HFF-Myc (cell line): ENCODE measurements around the gene PILRA.

Experiments used
- DNase-seq: peaks from one replicate; pipeline ENCODE4 v3.0.0-alpha.2; 2011; ENCODE audit warnings: low read depth; ENCODE audit errors: extremely low read depth
- H3K4me3 ChIP-seq: replicated peaks from 2 replicates; pipeline ENCODE4 v1.5.1; 2011; ENCODE audit warnings: low read depth, mild to moderate bottlenecking, control low read depth, low read length
- TF ChIP-seq, protein P1 (sequence below): IDR thresholded peaks from 2 replicates; pipeline ENCODE4 v1.5.1; 2012; ENCODE audit warnings: mild to moderate bottlenecking, low read depth, low read length, control low read depth; ENCODE audit errors: missing control alignments

PILRA gene

DNA sequence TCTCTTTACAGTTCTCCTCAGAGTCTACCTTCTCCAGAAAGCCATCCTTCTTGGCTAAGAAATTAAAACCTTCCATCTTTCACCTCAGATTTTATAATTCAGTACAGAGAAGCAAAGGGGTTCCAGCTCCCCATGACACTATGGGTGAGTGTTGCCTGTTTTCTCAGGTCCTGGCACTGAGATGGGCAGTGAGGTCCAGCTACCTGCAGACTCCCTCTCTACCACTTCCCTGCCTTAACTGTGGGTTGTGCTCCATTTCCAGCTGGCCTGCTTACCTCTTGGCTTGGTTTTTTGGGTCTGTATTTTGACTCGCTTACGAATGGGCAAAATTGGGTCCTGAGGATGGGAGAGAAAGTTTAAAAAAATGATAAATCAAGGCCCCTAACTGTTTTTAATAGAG is 29.0 kb downstream of the PILRA start:
- no peak overlapping the region for H3K4me3 ChIP-seq
- no peak for DNase-seq
- TF ChIP-seq, protein P1, sequence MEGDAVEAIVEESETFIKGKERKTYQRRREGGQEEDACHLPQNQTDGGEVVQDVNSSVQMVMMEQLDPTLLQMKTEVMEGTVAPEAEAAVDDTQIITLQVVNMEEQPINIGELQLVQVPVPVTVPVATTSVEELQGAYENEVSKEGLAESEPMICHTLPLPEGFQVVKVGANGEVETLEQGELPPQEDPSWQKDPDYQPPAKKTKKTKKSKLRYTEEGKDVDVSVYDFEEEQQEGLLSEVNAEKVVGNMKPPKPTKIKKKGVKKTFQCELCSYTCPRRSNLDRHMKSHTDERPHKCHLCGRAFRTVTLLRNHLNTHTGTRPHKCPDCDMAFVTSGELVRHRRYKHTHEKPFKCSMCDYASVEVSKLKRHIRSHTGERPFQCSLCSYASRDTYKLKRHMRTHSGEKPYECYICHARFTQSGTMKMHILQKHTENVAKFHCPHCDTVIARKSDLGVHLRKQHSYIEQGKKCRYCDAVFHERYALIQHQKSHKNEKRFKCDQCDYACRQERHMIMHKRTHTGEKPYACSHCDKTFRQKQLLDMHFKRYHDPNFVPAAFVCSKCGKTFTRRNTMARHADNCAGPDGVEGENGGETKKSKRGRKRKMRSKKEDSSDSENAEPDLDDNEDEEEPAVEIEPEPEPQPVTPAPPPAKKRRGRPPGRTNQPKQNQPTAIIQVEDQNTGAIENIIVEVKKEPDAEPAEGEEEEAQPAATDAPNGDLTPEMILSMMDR, result no peak

DNA sequence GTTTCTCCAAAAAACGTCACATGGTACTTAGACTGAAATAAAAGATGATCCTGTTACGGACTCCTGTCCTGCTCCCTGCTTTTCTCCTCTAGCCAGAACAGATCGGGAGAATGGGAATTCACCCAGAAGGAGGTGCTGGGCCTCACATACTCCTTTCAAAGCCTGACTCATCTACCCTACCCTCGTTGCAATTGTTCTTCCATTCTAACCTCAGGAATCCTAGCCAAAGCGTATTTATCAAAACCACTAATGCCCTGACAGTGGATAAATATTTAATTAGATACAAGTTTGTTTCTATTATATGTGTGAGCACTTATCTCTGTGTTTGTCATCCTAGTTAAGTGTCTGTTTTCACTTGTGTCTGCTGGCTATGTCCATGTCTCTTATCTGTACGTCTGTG is 33.5 kb downstream of the PILRA start:
- TF ChIP-seq, protein P1, result no peak
- H3K4me3 ChIP-seq, result no peak overlapping the region
- no peak for DNase-seq

DNA sequence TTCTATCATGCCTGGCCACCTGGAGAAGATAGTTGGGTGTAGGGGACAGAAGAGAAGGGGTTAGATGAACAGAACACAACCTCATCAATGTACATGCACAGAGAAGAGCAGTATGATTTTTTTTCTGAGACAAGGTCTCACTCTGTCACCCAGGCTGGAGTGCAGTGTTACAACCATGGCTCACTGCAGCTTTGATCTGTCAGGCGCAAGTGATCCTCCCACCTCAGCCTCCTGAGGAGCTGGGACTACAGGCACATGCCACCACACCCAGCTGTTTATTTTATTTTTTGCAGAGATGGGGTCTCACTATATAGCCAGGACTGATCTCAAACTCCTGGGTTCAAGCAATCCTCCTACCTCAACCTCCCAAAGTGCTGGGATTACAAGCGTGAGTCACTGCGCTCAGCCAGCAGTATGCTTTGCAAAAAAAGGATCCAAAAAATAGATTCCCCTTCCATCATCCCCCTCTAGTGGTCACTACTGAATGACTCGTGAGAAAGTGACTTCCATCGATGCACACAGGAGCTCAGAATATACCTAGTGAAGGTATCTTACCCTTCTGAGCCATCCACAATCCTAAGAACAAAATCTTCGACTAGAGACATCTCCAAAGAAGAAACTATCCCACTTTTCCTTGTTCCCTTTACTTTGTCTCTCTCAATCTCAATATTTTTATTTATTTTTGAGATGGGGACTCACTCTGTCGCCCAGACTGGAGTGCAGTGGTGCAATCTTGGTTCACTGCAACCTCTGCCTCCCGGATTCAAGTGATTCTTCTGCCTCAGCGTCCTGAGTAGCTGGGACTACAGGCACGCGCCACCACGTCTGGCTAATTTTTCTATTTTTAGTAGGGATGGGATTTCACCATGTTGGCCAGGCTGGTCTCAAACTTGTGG is 34.2 kb downstream of the PILRA start:
- TF ChIP-seq, protein P1, result peak; percentile 71
- peak; percentile 41 for DNase-seq
- no peak overlapping the region for H3K4me3 ChIP-seq

DNA sequence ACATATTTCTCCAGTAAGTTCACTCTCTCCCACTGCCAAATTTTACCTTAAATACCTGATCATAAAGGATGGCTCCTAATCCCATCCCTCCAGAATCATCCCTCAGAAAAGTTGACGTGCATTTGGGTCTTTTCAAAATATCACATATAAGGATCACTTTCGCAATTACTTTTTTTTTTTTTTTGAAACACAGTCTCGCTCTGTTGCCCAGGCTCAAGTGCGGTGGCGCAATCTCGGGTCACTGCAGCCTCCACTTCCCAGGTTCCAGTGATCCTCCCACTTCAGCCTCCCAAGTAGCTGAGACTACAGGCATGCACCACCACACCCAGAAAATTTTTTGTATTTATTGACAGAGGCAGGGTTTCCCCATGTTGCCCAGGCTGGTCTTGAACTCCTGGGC is 37.8 kb downstream of the PILRA start:
- DNase-seq, result no peak
- H3K4me3 ChIP-seq, result no peak overlapping the region
- TF ChIP-seq, protein P1, result no peak

DNA sequence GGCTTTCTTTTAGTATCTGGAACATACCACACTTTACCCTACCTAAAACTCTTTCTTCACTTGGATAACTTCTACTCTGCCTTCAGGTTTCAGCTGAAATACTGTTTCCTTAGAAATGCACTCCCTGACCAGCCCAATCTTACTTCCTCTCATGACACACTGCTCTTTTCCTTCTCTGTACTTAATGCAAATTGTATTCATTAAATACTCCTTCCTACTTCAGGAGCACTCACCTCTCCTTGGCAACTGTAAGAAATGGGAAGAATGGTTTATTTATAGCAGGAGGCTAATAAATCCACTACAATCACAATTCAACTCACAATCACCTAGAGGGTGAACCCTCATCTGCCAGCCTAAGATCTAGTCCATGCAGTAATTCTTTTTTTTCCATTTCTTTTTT is 40.1 kb downstream of the PILRA start:
- DNase-seq, result no peak
- no peak overlapping the region for H3K4me3 ChIP-seq
- TF ChIP-seq, protein P1, result no peak

DNA sequence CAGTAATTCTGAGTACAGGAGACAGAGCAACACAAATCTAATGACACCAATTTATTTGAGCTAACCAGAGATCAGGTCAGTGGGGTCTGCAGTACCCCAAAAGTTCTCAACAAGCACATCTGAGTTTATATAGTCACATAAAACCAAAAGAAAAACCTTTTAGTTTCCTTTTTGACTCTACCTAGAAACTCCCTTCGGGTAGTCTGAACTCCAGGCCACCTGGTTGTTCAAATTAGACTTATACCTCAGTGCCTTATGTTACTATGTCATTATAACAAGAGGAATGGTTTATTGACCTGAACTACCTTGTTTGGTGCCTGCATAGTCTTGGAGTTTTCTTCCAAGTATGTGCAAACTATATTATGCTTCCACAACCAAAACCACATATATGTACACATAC is 40.6 kb downstream of the PILRA start:
- TF ChIP-seq, protein P1, result no peak
- H3K4me3 ChIP-seq, result no peak overlapping the region
- DNase-seq, result no peak

DNA sequence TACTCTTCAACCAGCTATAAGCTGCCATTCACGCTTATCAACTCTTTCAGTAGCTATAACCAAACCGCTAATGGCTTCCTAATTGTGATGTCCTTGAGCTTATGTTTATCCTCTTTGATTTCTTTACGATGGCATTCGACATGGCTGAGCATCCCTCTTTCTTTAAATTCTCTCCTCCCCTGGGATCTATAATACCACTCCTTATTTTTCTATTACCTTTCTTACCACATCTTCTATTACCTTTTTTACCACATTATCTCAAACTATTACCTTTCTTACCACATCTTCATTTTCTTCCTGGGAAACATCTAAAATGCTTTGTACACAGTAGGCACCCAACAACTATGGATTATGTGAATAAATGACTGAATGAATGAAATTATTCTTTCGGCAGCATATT is 42.2 kb downstream of the PILRA start:
- no peak for DNase-seq
- TF ChIP-seq, protein P1, result no peak

More for the DNA sequence above, 42.2 kb downstream of the PILRA start:
- no peak overlapping the region for H3K4me3 ChIP-seq
